ENCODE data around the gene SERPINE3.

DNA sequence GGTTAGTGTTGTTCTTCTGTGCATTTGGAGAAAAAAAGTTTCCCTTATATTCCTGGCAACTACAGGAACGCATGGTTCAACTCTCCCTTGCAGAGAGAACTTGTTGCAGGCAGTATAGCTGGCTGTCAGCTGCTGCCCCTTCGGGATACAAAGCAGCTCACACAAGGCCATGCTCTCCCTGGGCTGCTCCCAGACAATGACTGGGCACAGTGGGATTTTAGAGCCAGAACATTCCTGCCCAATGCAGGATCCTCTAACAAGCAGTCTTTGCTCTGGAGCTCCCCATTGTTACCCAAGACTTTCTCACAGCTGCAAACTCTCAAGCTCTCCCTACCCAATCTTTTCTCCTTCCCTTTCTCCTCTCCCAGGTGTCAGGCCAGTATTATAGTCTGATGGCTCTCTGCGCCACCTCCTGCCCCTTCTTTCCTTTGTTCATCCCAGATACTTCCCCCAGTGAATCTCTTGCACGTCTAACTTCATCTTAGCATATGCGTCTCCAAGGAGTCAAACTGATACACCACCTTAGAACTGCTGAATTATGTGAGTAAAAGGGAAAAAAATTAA lies 27.5 kb upstream of the SERPINE3 start:
- TF ChIP-seq BACH2 (CRISPR knock-in tag; IDR thresholded peaks at IDR 0.05; ENCODE audit: borderline replicate concordance) (no peak), ZFP3 (CRISPR knock-in tag; IDR thresholded peaks at IDR 0.05) (no peak), TCF4 (CRISPR knock-in tag; IDR thresholded peaks at IDR 0.05; ENCODE audit: borderline replicate concordance) (no peak), ARNTL (CRISPR knock-in tag; IDR thresholded peaks at IDR 0.05; ENCODE audit: borderline replicate concordance, low read depth) (no peak)
- TF ChIP-seq, protein P1, sequence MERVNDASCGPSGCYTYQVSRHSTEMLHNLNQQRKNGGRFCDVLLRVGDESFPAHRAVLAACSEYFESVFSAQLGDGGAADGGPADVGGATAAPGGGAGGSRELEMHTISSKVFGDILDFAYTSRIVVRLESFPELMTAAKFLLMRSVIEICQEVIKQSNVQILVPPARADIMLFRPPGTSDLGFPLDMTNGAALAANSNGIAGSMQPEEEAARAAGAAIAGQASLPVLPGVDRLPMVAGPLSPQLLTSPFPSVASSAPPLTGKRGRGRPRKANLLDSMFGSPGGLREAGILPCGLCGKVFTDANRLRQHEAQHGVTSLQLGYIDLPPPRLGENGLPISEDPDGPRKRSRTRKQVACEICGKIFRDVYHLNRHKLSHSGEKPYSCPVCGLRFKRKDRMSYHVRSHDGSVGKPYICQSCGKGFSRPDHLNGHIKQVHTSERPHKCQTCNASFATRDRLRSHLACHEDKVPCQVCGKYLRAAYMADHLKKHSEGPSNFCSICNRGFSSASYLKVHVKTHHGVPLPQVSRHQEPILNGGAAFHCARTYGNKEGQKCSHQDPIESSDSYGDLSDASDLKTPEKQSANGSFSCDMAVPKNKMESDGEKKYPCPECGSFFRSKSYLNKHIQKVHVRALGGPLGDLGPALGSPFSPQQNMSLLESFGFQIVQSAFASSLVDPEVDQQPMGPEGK (CRISPR knock-in tag; IDR thresholded peaks at IDR 0.05; ENCODE audit: borderline replicate concordance) = no peak

Measured in SK-N-SH treated with all-trans-retinoic acid at 6 μM for 48 hours (cell line).